Mucosa of rectum (tissue), 2 donors: Measurements from ENCODE around the gene FAT1.

ENCODE experiments used
- H3K27ac ChIP-seq, 2 donors: one replicate each; pipeline ENCODE4 v1.7.0; 2013; ENCODE audit warnings: inconsistent platforms in 2 of 2, low read depth in 2 of 2, low read length in 2 of 2
- H3K27me3 ChIP-seq, 2 donors: one replicate each; pipeline ENCODE4 v1.7.0; 2013; ENCODE audit warnings: low read length in 2 of 2; ENCODE audit not compliant: control insufficient read depth in 2 of 2, insufficient read depth in 2 of 2
- H3K36me3 ChIP-seq, 2 donors: one replicate each; pipeline ENCODE4 v1.7.0; 2013; ENCODE audit warnings: low read length in 2 of 2; ENCODE audit not compliant: control insufficient read depth in 2 of 2, insufficient read depth in 2 of 2
- H3K4me1 ChIP-seq, 2 donors: one replicate each; pipeline ENCODE4 v1.7.0; 2013; ENCODE audit warnings: low read length in 2 of 2, mild to moderate bottlenecking in 1 of 2; ENCODE audit not compliant: control insufficient read depth in 2 of 2, insufficient read depth in 2 of 2
- H3K4me3 ChIP-seq, 2 donors: one replicate each; pipeline ENCODE4 v1.7.0; 2013; ENCODE audit warnings: low read length in 2 of 2
- H3K9ac ChIP-seq, 2 donors: one replicate each; pipeline ENCODE4 v1.7.0; 2013; ENCODE audit warnings: low read length in 2 of 2, low read depth in 1 of 2, mild to moderate bottlenecking in 1 of 2
- H3K9me3 ChIP-seq, 2 donors: one replicate each; pipeline ENCODE4 v1.7.0; 2013; ENCODE audit warnings: low read length in 2 of 2; ENCODE audit not compliant: control insufficient read depth in 2 of 2
- donor health status: healthy.
- donor health status: Normal muscosa, but diverticular disease.

Gene FAT1

GRCh38 chr4:186723292-186724057, at the start of gene FAT1:
Gene FAT1, minus strand, starts transcription at chr4:186723856. Its CDS starts 14,029 bp downstream, at chr4:186709827.
- H3K9ac ChIP-seq = peak within 1 kb of the TSS; percentile 83 to 89
- no peaks in the 10 kb centered on the region for H3K36me3 ChIP-seq
- peak within 1 kb of the TSS; percentile 77 to 83 for H3K4me3 ChIP-seq
- peaks cover 4 to 8% of the 10 kb centered on the region in 2 donors for H3K4me1 ChIP-seq
- H3K27ac ChIP-seq = peak within 1 kb of the TSS; percentile 87 to 93
- peaks cover 0 to 6% of the 10 kb centered on the region in 2 donors for H3K9me3 ChIP-seq
- H3K27me3 ChIP-seq = no peaks in the 10 kb centered on the region

- Histone ChIP-seq H3K4me1 (no peaks in the 10 kb centered on the region), H3K4me3 (no peak overlapping the region), H3K9ac (no peak overlapping the region), H3K36me3 (no peaks in the 10 kb centered on the region), H3K27me3 (no peaks in the 10 kb centered on the region), H3K27ac (no peak overlapping the region), H3K9me3 (no peaks in the 10 kb centered on the region)
Measured at GRCh38 chr4:186772936-186773487, 49.4 kb upstream of the FAT1 start.

- Histone ChIP-seq H3K27ac (no peak overlapping the region), H3K9ac (no peak overlapping the region), H3K9me3 (no peaks in the 10 kb centered on the region), H3K27me3 (no peaks in the 10 kb centered on the region), H3K36me3 (no peaks in the 10 kb centered on the region), H3K4me1 (peaks cover 0 to 1% of the 10 kb centered on the region in 2 donors), H3K4me3 (no peak overlapping the region)
Measured at GRCh38 chr4:186771624-186772023, 48.0 kb upstream of the FAT1 start.

- H3K9ac ChIP-seq = no peak overlapping the region
- H3K4me1 ChIP-seq = peaks cover 5 to 9% of the 10 kb centered on the region in 2 donors
- H3K36me3 ChIP-seq = no peaks in the 10 kb centered on the region
- H3K27me3 ChIP-seq = no peaks in the 10 kb centered on the region
- no peaks in the 10 kb centered on the region for H3K9me3 ChIP-seq
- H3K27ac ChIP-seq = no peak overlapping the region
- H3K4me3 ChIP-seq = no peak overlapping the region
Measured at GRCh38 chr4:186770481-186771175, 47.0 kb upstream of the FAT1 start.

- no peak overlapping the region for H3K4me3 ChIP-seq
- H3K27me3 ChIP-seq = no peaks in the 10 kb centered on the region
- H3K36me3 ChIP-seq = no peaks in the 10 kb centered on the region
- peaks cover 8 to 20% of the 10 kb centered on the region in 2 donors for H3K4me1 ChIP-seq
- H3K9me3 ChIP-seq = no peaks in the 10 kb centered on the region
- H3K9ac ChIP-seq = no peak overlapping the region
- no peak overlapping the region for H3K27ac ChIP-seq
Measured at GRCh38 chr4:186767794-186768193, 44.1 kb upstream of the FAT1 start.

- Histone ChIP-seq H3K4me1 (peaks cover 8 to 20% of the 10 kb centered on the region in 2 donors), H3K27me3 (no peaks in the 10 kb centered on the region), H3K4me3 (peak overlapping the region; percentile 2 to 14), H3K9ac (no peak overlapping the region), H3K27ac (peak overlapping the region; percentile 73 to 77), H3K36me3 (no peaks in the 10 kb centered on the region), H3K9me3 (no peaks in the 10 kb centered on the region)
Measured at GRCh38 chr4:186765673-186766546, 42.3 kb upstream of the FAT1 start.

GRCh38 chr4:186765138-186765537, 41.5 kb upstream of the FAT1 start:
- Histone ChIP-seq H3K27me3 (no peaks in the 10 kb centered on the region), H3K36me3 (no peaks in the 10 kb centered on the region), H3K27ac (peak overlapping the region; percentile 73 to 77), H3K9ac (no peak overlapping the region), H3K4me3 (peak overlapping the region; percentile 40 to 49), H3K4me1 (peaks cover 8 to 20% of the 10 kb centered on the region in 2 donors), H3K9me3 (no peaks in the 10 kb centered on the region)

- H3K27me3 ChIP-seq = no peaks in the 10 kb centered on the region
- no peak overlapping the region for H3K9ac ChIP-seq
- no peaks in the 10 kb centered on the region for H3K9me3 ChIP-seq
- peak overlapping the region in 1 of 2 donors; percentile 73 for H3K27ac ChIP-seq
- no peaks in the 10 kb centered on the region for H3K36me3 ChIP-seq
- peaks cover 8 to 20% of the 10 kb centered on the region in 2 donors for H3K4me1 ChIP-seq
- no peak overlapping the region for H3K4me3 ChIP-seq
Measured at GRCh38 chr4:186764457-186764856, 40.8 kb upstream of the FAT1 start.

GRCh38 chr4:186762865-186763264, 39.2 kb upstream of the FAT1 start:
- H3K4me3 ChIP-seq = no peak overlapping the region
- no peak overlapping the region for H3K27ac ChIP-seq
- no peaks in the 10 kb centered on the region for H3K27me3 ChIP-seq
- peaks cover 8 to 20% of the 10 kb centered on the region in 2 donors for H3K4me1 ChIP-seq
- H3K9me3 ChIP-seq = no peaks in the 10 kb centered on the region
- no peak overlapping the region for H3K9ac ChIP-seq
- H3K36me3 ChIP-seq = no peaks in the 10 kb centered on the region
